ENCODE data around the gene ARID1B. TPM values are rescaled to one million over a fixed set of nuclear protein-coding genes. Genes with fewer than 3 reads are reported as not detected.

Gene ARID1B
- total RNA-seq, 1 experiment from 2014 or later, result 35.6 TPM

DNA sequence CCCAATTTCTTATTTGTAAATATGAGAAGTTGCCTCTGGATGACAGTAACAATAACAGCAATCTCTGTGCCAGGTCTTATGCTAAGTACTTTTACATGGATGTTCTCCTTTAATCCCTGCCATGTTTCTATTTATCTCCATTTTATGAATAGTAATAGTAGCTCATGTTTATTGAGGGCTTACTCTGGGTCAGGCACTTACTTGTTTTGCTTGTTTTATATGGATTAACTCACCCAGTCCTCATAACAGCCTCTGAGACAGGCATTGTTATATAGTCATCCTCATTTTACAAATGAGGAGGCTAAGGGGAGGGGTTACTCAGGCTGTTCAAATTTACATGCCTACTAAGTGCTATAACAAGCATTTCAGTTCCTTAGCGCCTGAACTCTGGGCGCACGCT is 64.3 kb downstream of the ARID1B start:
- ATAC-seq, result no peak
- ChIA-PET POLR2A (interaction anchor here (0.6 kb wide), 1 partner anchor 9 kb away, joined by 3 read pairs; no protein-coding TSS in a partner anchor), RAD21 (ENCODE audit: low non-redundant PET in 1 of 2, low total read pairs in 2 of 2, uncharacterized antibody in 2 of 2, unreplicated experiment in 2 of 2) (no interaction called here), CTCF (no interaction called here)
- TF ChIP-seq FOSL1 (IDR thresholded peaks at IDR 0.05; ENCODE audit: low read depth), result no peak
- TF ChIP-seq, protein P1, sequence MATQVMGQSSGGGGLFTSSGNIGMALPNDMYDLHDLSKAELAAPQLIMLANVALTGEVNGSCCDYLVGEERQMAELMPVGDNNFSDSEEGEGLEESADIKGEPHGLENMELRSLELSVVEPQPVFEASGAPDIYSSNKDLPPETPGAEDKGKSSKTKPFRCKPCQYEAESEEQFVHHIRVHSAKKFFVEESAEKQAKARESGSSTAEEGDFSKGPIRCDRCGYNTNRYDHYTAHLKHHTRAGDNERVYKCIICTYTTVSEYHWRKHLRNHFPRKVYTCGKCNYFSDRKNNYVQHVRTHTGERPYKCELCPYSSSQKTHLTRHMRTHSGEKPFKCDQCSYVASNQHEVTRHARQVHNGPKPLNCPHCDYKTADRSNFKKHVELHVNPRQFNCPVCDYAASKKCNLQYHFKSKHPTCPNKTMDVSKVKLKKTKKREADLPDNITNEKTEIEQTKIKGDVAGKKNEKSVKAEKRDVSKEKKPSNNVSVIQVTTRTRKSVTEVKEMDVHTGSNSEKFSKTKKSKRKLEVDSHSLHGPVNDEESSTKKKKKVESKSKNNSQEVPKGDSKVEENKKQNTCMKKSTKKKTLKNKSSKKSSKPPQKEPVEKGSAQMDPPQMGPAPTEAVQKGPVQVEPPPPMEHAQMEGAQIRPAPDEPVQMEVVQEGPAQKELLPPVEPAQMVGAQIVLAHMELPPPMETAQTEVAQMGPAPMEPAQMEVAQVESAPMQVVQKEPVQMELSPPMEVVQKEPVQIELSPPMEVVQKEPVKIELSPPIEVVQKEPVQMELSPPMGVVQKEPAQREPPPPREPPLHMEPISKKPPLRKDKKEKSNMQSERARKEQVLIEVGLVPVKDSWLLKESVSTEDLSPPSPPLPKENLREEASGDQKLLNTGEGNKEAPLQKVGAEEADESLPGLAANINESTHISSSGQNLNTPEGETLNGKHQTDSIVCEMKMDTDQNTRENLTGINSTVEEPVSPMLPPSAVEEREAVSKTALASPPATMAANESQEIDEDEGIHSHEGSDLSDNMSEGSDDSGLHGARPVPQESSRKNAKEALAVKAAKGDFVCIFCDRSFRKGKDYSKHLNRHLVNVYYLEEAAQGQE (IDR thresholded peaks at IDR 0.05; ENCODE audit: low read depth), result no peak
- Histone ChIP-seq H3K9me2 (ENCODE audit: insufficient read depth) (no peaks in the 10 kb centered on the region), H3K27ac (ENCODE audit: low read depth, low read length) (no peak overlapping the region), H3K27me3 (ENCODE audit: insufficient read depth, low read length) (no peaks in the 10 kb centered on the region), H3K36me3 (ENCODE audit: control insufficient read depth in 1 of 2, insufficient read depth in 2 of 2, low read length in 2 of 2) (no peaks in the 10 kb centered on the region), H4K20me1 (ENCODE audit: insufficient read depth) (no peaks in the 10 kb centered on the region), H3K9me3 (ENCODE audit: control insufficient read depth in 1 of 2, insufficient read depth in 1 of 2, low read depth in 1 of 2, low read length in 2 of 2) (no peaks in the 10 kb centered on the region), H3K4me2 (ENCODE audit: low read length) (no peak overlapping the region), H3K4me1 (ENCODE audit: control insufficient read depth in 1 of 2, insufficient read depth in 2 of 2, low read length in 2 of 2) (no peaks in the 10 kb centered on the region), H3K9ac (ENCODE audit: low read length) (no peak overlapping the region), H3K4me3 (replicated peaks in 1 of 2; ENCODE audit: low read depth in 1 of 2, low read length in 2 of 2) (no peak overlapping the region), H3K79me2 (ENCODE audit: insufficient read depth, low read length) (peaks cover 62% of the 10 kb centered on the region), H2AFZ (ENCODE audit: low read depth, low read length, poor library complexity, severe bottlenecking) (no peak overlapping the region)
- intact Hi-C loops (cut with micrococcal nuclease), result no loop called here
- DNase-seq (ENCODE audit: low read depth, low spot score), result no peak
- BruUV-seq (replicated peaks), result no TSS peak

GRCh38 chr6:156842598-156843250 is 65.5 kb downstream of the ARID1B start:
- no peaks in the 10 kb centered on the region for H3K36me3 ChIP-seq (ENCODE audit: control insufficient read depth in 1 of 2, insufficient read depth in 2 of 2, low read length in 2 of 2)
- no peak overlapping the region for H3K9ac ChIP-seq (ENCODE audit: low read length)
- TF ChIP-seq ELF1 (IDR thresholded peaks at IDR 0.05; ENCODE audit: borderline replicate concordance, low read depth) (no peak), JUND (IDR thresholded peaks at IDR 0.05) (no peak), CEBPB (IDR thresholded peaks at IDR 0.05; ENCODE audit: low read depth) (no peak), EGR1 (IDR thresholded peaks at IDR 0.05; ENCODE audit: low read depth) (no peak), POLR2AphosphoS5 (IDR thresholded peaks at IDR 0.05; ENCODE audit: low read depth, low read length) (no peak), CTCF (IDR thresholded peaks at IDR 0.05 in 2 of 3, conservative IDR thresholded peaks at IDR 0.05 in 1 of 3; ENCODE audit: borderline replicate concordance in 1 of 3, insufficient read depth in 1 of 3, low read depth in 2 of 3, low read length in 2 of 3) (no peak), RAD21 (IDR thresholded peaks at IDR 0.05; ENCODE audit: low read depth) (no peak), CBX3 (IDR thresholded peaks at IDR 0.05; ENCODE audit: low read depth) (no peak), POLR2A (IDR thresholded peaks at IDR 0.05; ENCODE audit: borderline replicate concordance, extremely low read depth, insufficient read depth, insufficient read length) (no peak)
- BruUV-seq (replicated peaks), result no TSS peak
- no peaks in the 10 kb centered on the region for H4K20me1 ChIP-seq (ENCODE audit: insufficient read depth)
- no peak overlapping the region for H3K4me3 ChIP-seq (replicated peaks in 1 of 2; ENCODE audit: low read depth in 1 of 2, low read length in 2 of 2)
- RAD21 ChIA-PET (ENCODE audit: low non-redundant PET in 1 of 2, low total read pairs in 2 of 2, uncharacterized antibody in 2 of 2, unreplicated experiment in 2 of 2), result no interaction called here
- POLR2A ChIA-PET, result no interaction called here
- H3K9me2 ChIP-seq (ENCODE audit: insufficient read depth), result no peaks in the 10 kb centered on the region
- no peaks in the 10 kb centered on the region for H3K9me3 ChIP-seq (ENCODE audit: control insufficient read depth in 1 of 2, insufficient read depth in 1 of 2, low read depth in 1 of 2, low read length in 2 of 2)
- DNase-seq (ENCODE audit: low read depth, low spot score) (no peak), ATAC-seq (no peak)
- H3K79me2 ChIP-seq (ENCODE audit: insufficient read depth, low read length), result peaks cover 67% of the 10 kb centered on the region
- H3K27ac ChIP-seq (ENCODE audit: low read depth, low read length), result no peak overlapping the region
- intact Hi-C loops (cut with micrococcal nuclease), result no loop called here
- CTCF ChIA-PET, result no interaction called here
- H2AFZ ChIP-seq (ENCODE audit: low read depth, low read length, poor library complexity, severe bottlenecking), result no peak overlapping the region
- H3K4me2 ChIP-seq (ENCODE audit: low read length), result no peak overlapping the region
- no peaks in the 10 kb centered on the region for H3K27me3 ChIP-seq (ENCODE audit: insufficient read depth, low read length)
- H3K4me1 ChIP-seq (ENCODE audit: control insufficient read depth in 1 of 2, insufficient read depth in 2 of 2, low read length in 2 of 2), result no peaks in the 10 kb centered on the region
